ENCODE data around the gene ABHD8. TPM values are rescaled to one million over a fixed set of nuclear protein-coding genes. Genes with fewer than 3 reads are reported as not detected.

ABHD8 gene
- total and polyA plus RNA-seq, 2 experiments from 2014 or later: 5.5 to 16.5 TPM

GRCh38 chr19:17282488-17283125 is 20.6 kb downstream of the ABHD8 start:
- H4K20me1 ChIP-seq (replicated peaks; ENCODE audit: insufficient read depth): peaks cover 4% of the 10 kb centered on the region; the same call in 1 of the 2 replicates
- peaks cover 24% of the 10 kb centered on the region for H3F3A ChIP-seq (replicated peaks; ENCODE audit: low read depth)
- H3K9me3 Mint-ChIP-seq: no peaks in the 10 kb centered on the region
- peak overlapping the region; percentile 85 for H2AFZ ChIP-seq
- H3K4me3 ChIP-seq: peak overlapping the region; percentile 69
- H3K27ac Mint-ChIP-seq: no peak overlapping the region
- peak overlapping the region; percentile 88 for H3K4me2 ChIP-seq
- H3K27me3 ChIP-seq (ENCODE audit: insufficient read depth): peaks cover 6% of the 10 kb centered on the region; the same call in 1 of the 2 replicates
- H3K36me3 ChIP-seq (ENCODE audit: insufficient read depth): no peaks in the 10 kb centered on the region
- H3K27ac ChIP-seq (ENCODE audit: low read depth): no peak overlapping the region
- H3K4me1 ChIP-seq (ENCODE audit: insufficient read depth): no peaks in the 10 kb centered on the region
- ATAC-seq: peak; percentile 88
- H3K27me3 Mint-ChIP-seq (ENCODE audit: insufficient read depth, low read depth, poor library complexity): peaks cover 4% of the 10 kb centered on the region
- H3K36me3 Mint-ChIP-seq (ENCODE audit: low read depth): peaks cover 37% of the 10 kb centered on the region
- H3K4me1 Mint-ChIP-seq: peaks cover 2% of the 10 kb centered on the region; the same call in 2 of the 3 replicates
- TF ChIP-seq ETS1 (IDR thresholded peaks at IDR 0.05): no peak
- TF ChIP-seq POLR2AphosphoS5 (IDR thresholded peaks at IDR 0.05; ENCODE audit: low read depth): peak; percentile 54; the same call in 1 of the 2 replicates
- TF ChIP-seq CREB1 (CRISPR knock-in tag; IDR thresholded peaks at IDR 0.05; ENCODE audit: low read depth): peak; percentile 37
- TF ChIP-seq, protein P1, sequence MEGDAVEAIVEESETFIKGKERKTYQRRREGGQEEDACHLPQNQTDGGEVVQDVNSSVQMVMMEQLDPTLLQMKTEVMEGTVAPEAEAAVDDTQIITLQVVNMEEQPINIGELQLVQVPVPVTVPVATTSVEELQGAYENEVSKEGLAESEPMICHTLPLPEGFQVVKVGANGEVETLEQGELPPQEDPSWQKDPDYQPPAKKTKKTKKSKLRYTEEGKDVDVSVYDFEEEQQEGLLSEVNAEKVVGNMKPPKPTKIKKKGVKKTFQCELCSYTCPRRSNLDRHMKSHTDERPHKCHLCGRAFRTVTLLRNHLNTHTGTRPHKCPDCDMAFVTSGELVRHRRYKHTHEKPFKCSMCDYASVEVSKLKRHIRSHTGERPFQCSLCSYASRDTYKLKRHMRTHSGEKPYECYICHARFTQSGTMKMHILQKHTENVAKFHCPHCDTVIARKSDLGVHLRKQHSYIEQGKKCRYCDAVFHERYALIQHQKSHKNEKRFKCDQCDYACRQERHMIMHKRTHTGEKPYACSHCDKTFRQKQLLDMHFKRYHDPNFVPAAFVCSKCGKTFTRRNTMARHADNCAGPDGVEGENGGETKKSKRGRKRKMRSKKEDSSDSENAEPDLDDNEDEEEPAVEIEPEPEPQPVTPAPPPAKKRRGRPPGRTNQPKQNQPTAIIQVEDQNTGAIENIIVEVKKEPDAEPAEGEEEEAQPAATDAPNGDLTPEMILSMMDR (conservative IDR thresholded peaks at IDR 0.05; ENCODE audit: low read depth in 2 of 2): peak; percentile 66 to 95
- no peaks in the 10 kb centered on the region for H3K79me2 ChIP-seq (replicated peaks; ENCODE audit: insufficient read depth)
- peak overlapping the region; percentile 76 for H3K4me3 Mint-ChIP-seq
- DNase-seq (ENCODE audit: low spot score): peak; percentile 95
- H3K9me2 ChIP-seq (ENCODE audit: insufficient read depth): no peaks in the 10 kb centered on the region

GRCh38 chr19:17281391-17282304 is 21.6 kb downstream of the ABHD8 start, which contains the start of gene ANKLE1:
ANKLE1 (plus strand) TSS chr19:17281901; CDS start chr19:17281921, 20 bp downstream.
- H3F3A ChIP-seq (replicated peaks; ENCODE audit: low read depth): peaks cover 22% of the 10 kb centered on the region
- H3K27ac Mint-ChIP-seq: no peak within 1 kb of the TSS
- peak; percentile 73 for ATAC-seq
- H3K27ac ChIP-seq (ENCODE audit: low read depth): no peak within 1 kb of the TSS
- H3K4me1 ChIP-seq (ENCODE audit: insufficient read depth): no peaks in the 10 kb centered on the region
- H2AFZ ChIP-seq: peak within 1 kb of the TSS; percentile 90
- no peaks in the 10 kb centered on the region for H3K79me2 ChIP-seq (replicated peaks; ENCODE audit: insufficient read depth)
- peaks cover 6% of the 10 kb centered on the region; the same call in 1 of the 2 replicates for H3K36me3 ChIP-seq (ENCODE audit: insufficient read depth)
- peak within 1 kb of the TSS; percentile 76 for H3K4me3 Mint-ChIP-seq
- peaks cover 45% of the 10 kb centered on the region for H3K36me3 Mint-ChIP-seq (ENCODE audit: low read depth)
- peaks cover 6% of the 10 kb centered on the region; the same call in 1 of the 2 replicates for H3K27me3 ChIP-seq (ENCODE audit: insufficient read depth)
- H3K4me1 Mint-ChIP-seq: peaks cover 2% of the 10 kb centered on the region; the same call in 2 of the 3 replicates
- no peaks in the 10 kb centered on the region for H3K9me3 Mint-ChIP-seq
- peak; percentile 88 for DNase-seq (ENCODE audit: low spot score)
- no peaks in the 10 kb centered on the region for H3K9me2 ChIP-seq (ENCODE audit: insufficient read depth)
- peak within 1 kb of the TSS; percentile 69 for H3K4me3 ChIP-seq
- peaks cover 4% of the 10 kb centered on the region; the same call in 1 of the 2 replicates for H4K20me1 ChIP-seq (replicated peaks; ENCODE audit: insufficient read depth)
- peaks cover 4% of the 10 kb centered on the region for H3K27me3 Mint-ChIP-seq (ENCODE audit: insufficient read depth, low read depth, poor library complexity)
- H3K4me2 ChIP-seq: peak within 1 kb of the TSS; percentile 88
- no peak for TF ChIP-seq NANOG (IDR thresholded peaks at IDR 0.05; ENCODE audit: borderline replicate concordance)
- TF ChIP-seq POLR2AphosphoS5 (IDR thresholded peaks at IDR 0.05; ENCODE audit: low read depth): peak; percentile 73
- TF ChIP-seq JUNB (IDR thresholded peaks at IDR 0.05; ENCODE audit: unreplicated experiment): no peak
- no peak for TF ChIP-seq REST (IDR thresholded peaks at IDR 0.05; ENCODE audit: unreplicated experiment)
- TF ChIP-seq ZNF331 (CRISPR knock-in tag; IDR thresholded peaks at IDR 0.05; ENCODE audit: low read depth): no peak
- TF ChIP-seq, protein P1 (conservative IDR thresholded peaks at IDR 0.05; ENCODE audit: low read depth in 2 of 2): no peak
